Caco-2 (cell line): Measurements from ENCODE around the gene CA4. TPM values are rescaled to one million over a fixed set of nuclear protein-coding genes. Genes with fewer than 3 reads are reported as not detected.
A peak's percentile ranks its signal among the peaks of the same experiment; 100 is the strongest.

Experiments
- BruUV-seq: library from RNA; stranded (reverse); fragments of 400-500 nt; replicated peaks from 2 replicates; lab custom pipeline; 2021; lab: Mats Ljungman, UMichigan
- CTCF ChIA-PET: fragments of 300-600 bp; sonication (Branson Sonifier 250); formaldehyde crosslinking; loops from one replicate; lab custom pipeline; 2022; ENCODE audit warnings: antibody characterized with exemption; lab: Charles Lee
- POLR2A ChIA-PET: fragments of 300-600 bp; sonication (Branson Sonifier 250); formaldehyde crosslinking; loops from one replicate; lab custom pipeline; 2022; ENCODE audit warnings: antibody characterized with exemption; lab: Charles Lee
- DNase-seq, 2 experiments: peaks; one replicate each; pipeline versions ENCODE4 v3.0.0 to v3.0.0-alpha.2; 2020 to 2022
- H3K27me3 ChIP-seq: replicated peaks from 2 replicates; pipeline ENCODE4 v1.6.0; 2011; ENCODE audit warnings: low read length; ENCODE audit not compliant: control insufficient read depth, insufficient read depth
- H3K36me3 ChIP-seq: 2 replicates; pipeline ENCODE4 v1.5.1; 2011; ENCODE audit warnings: low read length; ENCODE audit not compliant: control insufficient read depth, insufficient read depth
- H3K4me1 ChIP-seq: fragments of 250-450 bp; sonication (Bioruptor Pico); 2 replicates; pipeline ENCODE4 v1.5.1; 2020; ENCODE audit warnings: mild to moderate bottlenecking
- H3K4me3 ChIP-seq: 2 replicates; pipeline ENCODE4 v1.5.1; 2011; ENCODE audit warnings: low read depth, mild to moderate bottlenecking, control low read depth, low read length
- H3K9me3 ChIP-seq: fragments of 250-450 bp; sonication (Bioruptor Pico); 2 replicates; pipeline ENCODE4 v1.5.1; 2020; ENCODE audit warnings: mild to moderate bottlenecking, moderate library complexity
- H3K27ac Mint-ChIP-seq: one replicate; pipeline ENCODE4 v1.8.0; 2022; ENCODE audit warnings: mixed read lengths; ENCODE audit not compliant: unreplicated experiment
- H3K27me3 Mint-ChIP-seq: one replicate; pipeline ENCODE4 v1.8.0; 2022; ENCODE audit warnings: mixed read lengths; ENCODE audit not compliant: insufficient read depth, unreplicated experiment
- H3K36me3 Mint-ChIP-seq: one replicate; pipeline ENCODE4 v1.8.0; 2022; ENCODE audit warnings: mild to moderate bottlenecking, mixed read lengths; ENCODE audit not compliant: insufficient read depth, unreplicated experiment
- H3K4me1 Mint-ChIP-seq: one replicate; pipeline ENCODE4 v1.8.0; 2022; ENCODE audit warnings: low read depth, mixed read lengths; ENCODE audit not compliant: unreplicated experiment
- H3K4me3 Mint-ChIP-seq: one replicate; pipeline ENCODE4 v1.8.0; 2022; ENCODE audit warnings: mild to moderate bottlenecking, moderate library complexity, mixed read lengths; ENCODE audit not compliant: unreplicated experiment
- H3K9me3 Mint-ChIP-seq: one replicate; pipeline ENCODE4 v1.8.0; 2022; ENCODE audit warnings: mixed read lengths; ENCODE audit not compliant: unreplicated experiment
- CTCF ChIP-seq, 2 experiments: fragments of 200-600 bp in 1 of 2; IDR thresholded peaks; 1 replicate in 1 of 2; 2 replicates in 1 of 2; pipeline versions ENCODE4 v1.5.1 to v1.8.0; 2011 to 2022; ENCODE audit warnings: antibody characterized with exemption in 1 of 2, control low read depth in 1 of 2, inconsistent platforms in 1 of 2, low read depth in 1 of 2, low read length in 1 of 2, mild to moderate bottlenecking in 1 of 2, moderate library complexity in 1 of 2; ENCODE audit not compliant: insufficient read depth in 1 of 2, severe bottlenecking in 1 of 2, unreplicated experiment in 1 of 2
- intact Hi-C: fragments of 100-400 bp; cut with micrococcal nuclease; formaldehyde crosslinking; loops from one replicate; pipeline ENCODE4 v1.10.0; 2022; ENCODE audit not compliant: unreplicated experiment
- total RNA-seq: library from RNA; stranded (reverse); gene quantifications from 2 replicates; pipeline ENCODE4 v1.2.3, GENCODE V29; 2022

The CA4 gene
- total RNA-seq, 1 experiment from 2014 or later, result not detected

- TF ChIP-seq CTCF (IDR thresholded peaks at IDR 0.05; ENCODE audit: insufficient read depth in 1 of 2, low read depth in 1 of 2, low read length in 1 of 2, severe bottlenecking in 1 of 2, unreplicated experiment in 1 of 2), result no peak
- Mint-ChIP-seq H3K27ac (peak overlapping the region; percentile 11), H3K27me3 (no peaks in the 10 kb centered on the region), H3K4me1 (peaks cover 45% of the 10 kb centered on the region), H3K4me3 (no peak overlapping the region), H3K36me3 (peaks cover 22% of the 10 kb centered on the region), H3K9me3 (no peaks in the 10 kb centered on the region)
- Histone ChIP-seq H3K4me1 (peaks cover 48% of the 10 kb centered on the region), H3K27me3 (no peaks in the 10 kb centered on the region), H3K9me3 (no peaks in the 10 kb centered on the region), H3K36me3 (no peaks in the 10 kb centered on the region; the same call in 1 of the 2 replicates), H3K4me3 (no peak overlapping the region)
- ChIA-PET CTCF (no interaction called here), POLR2A (interaction anchor here (0.6 kb wide), 1 partner anchor 430 kb away, joined by 4 read pairs; the partner anchor contains the start of gene PPM1D)
- intact Hi-C loops, result loop anchor here (1.0 kb wide), 1 partner anchor 27 kb away; no protein-coding TSS in a partner anchor
- no peak for DNase-seq
- TSS peak; percentile 29 for BruUV-seq
Measured at GRCh38 chr17:60169921-60170817, 20.4 kb downstream of the CA4 start.

- TF ChIP-seq CTCF (IDR thresholded peaks at IDR 0.05; ENCODE audit: insufficient read depth in 1 of 2, low read depth in 1 of 2, low read length in 1 of 2, severe bottlenecking in 1 of 2, unreplicated experiment in 1 of 2), result no peak
- no peak for DNase-seq
- Histone ChIP-seq H3K4me1 (peaks cover 39% of the 10 kb centered on the region), H3K36me3 (no peaks in the 10 kb centered on the region; the same call in 1 of the 2 replicates), H3K27me3 (no peaks in the 10 kb centered on the region), H3K4me3 (no peak overlapping the region), H3K9me3 (no peaks in the 10 kb centered on the region)
- no TSS peak for BruUV-seq
- Mint-ChIP-seq H3K27me3 (no peaks in the 10 kb centered on the region), H3K9me3 (no peaks in the 10 kb centered on the region), H3K27ac (peak overlapping the region; percentile 34), H3K4me3 (no peak overlapping the region), H3K4me1 (peaks cover 38% of the 10 kb centered on the region), H3K36me3 (peaks cover 22% of the 10 kb centered on the region)
- intact Hi-C loops, result loop anchor here (1.0 kb wide), 1 partner anchor 28 kb away; no protein-coding TSS in a partner anchor
- ChIA-PET CTCF (interaction anchor here (0.7 kb wide), 1 partner anchor 31 kb away, joined by 3 read pairs; no protein-coding TSS in a partner anchor), POLR2A (interaction anchor here (0.5 to 0.6 kb wide), 2 partner anchors 221 to 429 kb away, joined by 3 to 4 read pairs; partner anchors contain the start of genes PPM1D and USP32)
Measured at GRCh38 chr17:60170835-60171752, 21.3 kb downstream of the CA4 start.

DNA sequence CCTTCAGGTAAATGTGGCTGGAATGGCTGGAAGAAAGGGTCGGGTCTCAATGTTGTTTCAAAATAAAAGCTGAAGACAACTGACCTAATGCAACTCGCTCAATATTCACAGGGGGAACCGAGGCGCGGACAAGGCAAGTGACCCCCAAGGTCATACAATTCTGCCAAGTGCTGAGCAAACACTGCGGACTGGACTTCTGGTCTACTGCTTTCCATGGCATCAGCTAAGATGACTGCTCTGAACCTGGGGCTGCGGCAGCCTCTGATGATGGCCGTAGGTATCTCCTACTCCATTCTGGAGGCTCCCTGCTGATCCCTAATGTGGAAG lies 21.9 kb downstream of the CA4 start:
- peaks cover 38% of the 10 kb centered on the region for H3K4me1 Mint-ChIP-seq

More for the DNA sequence above, 21.9 kb downstream of the CA4 start:
- no peaks in the 10 kb centered on the region for H3K27me3 ChIP-seq
- ChIA-PET CTCF (interaction anchor here (0.7 kb wide), 1 partner anchor 32 kb away, joined by 3 read pairs; no protein-coding TSS in a partner anchor), POLR2A (no interaction called here)
- peaks cover 22% of the 10 kb centered on the region for H3K36me3 Mint-ChIP-seq
- no peaks in the 10 kb centered on the region for H3K27me3 Mint-ChIP-seq
- no peak for DNase-seq
- no peak for TF ChIP-seq CTCF (IDR thresholded peaks at IDR 0.05; ENCODE audit: insufficient read depth in 1 of 2, low read depth in 1 of 2, low read length in 1 of 2, severe bottlenecking in 1 of 2, unreplicated experiment in 1 of 2)
- no peak overlapping the region for H3K4me3 ChIP-seq
- no peaks in the 10 kb centered on the region; the same call in 1 of the 2 replicates for H3K36me3 ChIP-seq
- peak overlapping the region; percentile 34 for H3K27ac Mint-ChIP-seq
- H3K4me3 Mint-ChIP-seq, result no peak overlapping the region
- intact Hi-C loops, result no loop called here
- H3K9me3 ChIP-seq, result no peaks in the 10 kb centered on the region
- H3K4me1 ChIP-seq, result peaks cover 35% of the 10 kb centered on the region
- BruUV-seq, result no TSS peak
- H3K9me3 Mint-ChIP-seq, result no peaks in the 10 kb centered on the region
